ENCODE measurements around the gene ASB1. TPM values are rescaled to one million over a fixed set of nuclear protein-coding genes. Genes with fewer than 3 reads are reported as not detected.

ASB1 gene
- total RNA-seq, 1 donor, result 27.9 TPM

- no peak overlapping the region for H3K27ac ChIP-seq (ENCODE audit: low read depth, low read length)
- H3K79me2 ChIP-seq (ENCODE audit: insufficient read depth, low read length), result peaks cover 6% of the 10 kb centered on the region
- TF ChIP-seq CTCF (IDR thresholded peaks at IDR 0.05; ENCODE audit: extremely low read depth, low read depth, low read length), result no peak
- no peak overlapping the region for H2AFZ ChIP-seq (ENCODE audit: low read length)
- H3K4me2 ChIP-seq (ENCODE audit: insufficient read depth, low read length), result no peak overlapping the region
- H3K36me3 ChIP-seq (ENCODE audit: insufficient read depth, low read length), result no peaks in the 10 kb centered on the region
- no peaks in the 10 kb centered on the region for H3K27me3 ChIP-seq (ENCODE audit: insufficient read depth, low read length)
- no peaks in the 10 kb centered on the region for H4K20me1 ChIP-seq (ENCODE audit: insufficient read depth, low read length)
- no peak overlapping the region for H3K4me3 ChIP-seq (ENCODE audit: insufficient read depth, low read length)
- no peak for DNase-seq (ENCODE audit: insufficient read length, low spot score, missing footprints)
- H3K4me1 ChIP-seq (ENCODE audit: insufficient read depth, low read length), result peaks cover 39% of the 10 kb centered on the region
- no peaks in the 10 kb centered on the region for H3K9me3 ChIP-seq (ENCODE audit: low read depth, low read length)
These were observed 43.6 kb upstream of the ASB1 start for GRCh38 chr2:238383135-238383534.

- Histone ChIP-seq H3K4me2 (ENCODE audit: insufficient read depth, low read length) (no peak overlapping the region), H3K36me3 (ENCODE audit: insufficient read depth, low read length) (peaks cover 3% of the 10 kb centered on the region), H2AFZ (ENCODE audit: low read length) (no peak overlapping the region), H3K27me3 (ENCODE audit: insufficient read depth, low read length) (no peaks in the 10 kb centered on the region), H3K27ac (ENCODE audit: low read depth, low read length) (no peak overlapping the region), H3K9me3 (ENCODE audit: low read depth, low read length) (no peaks in the 10 kb centered on the region), H4K20me1 (ENCODE audit: insufficient read depth, low read length) (no peaks in the 10 kb centered on the region), H3K4me1 (ENCODE audit: insufficient read depth, low read length) (peaks cover 37% of the 10 kb centered on the region), H3K79me2 (ENCODE audit: insufficient read depth, low read length) (peaks cover 4% of the 10 kb centered on the region), H3K4me3 (ENCODE audit: insufficient read depth, low read length) (no peak overlapping the region)
- TF ChIP-seq CTCF (IDR thresholded peaks at IDR 0.05; ENCODE audit: extremely low read depth, low read depth, low read length), result no peak
- DNase-seq (ENCODE audit: insufficient read length, low spot score, missing footprints), result no peak
These were observed 42.9 kb upstream of the ASB1 start for GRCh38 chr2:238383743-238384380.

- no peak overlapping the region for H3K4me2 ChIP-seq (ENCODE audit: insufficient read depth, low read length)
- no peaks in the 10 kb centered on the region for H4K20me1 ChIP-seq (ENCODE audit: insufficient read depth, low read length)
- TF ChIP-seq CTCF (IDR thresholded peaks at IDR 0.05; ENCODE audit: extremely low read depth, low read depth, low read length), result no peak
- no peaks in the 10 kb centered on the region for H3K27me3 ChIP-seq (ENCODE audit: insufficient read depth, low read length)
- H3K9me3 ChIP-seq (ENCODE audit: low read depth, low read length), result no peaks in the 10 kb centered on the region
- no peak overlapping the region for H3K4me3 ChIP-seq (ENCODE audit: insufficient read depth, low read length)
- H2AFZ ChIP-seq (ENCODE audit: low read length), result no peak overlapping the region
- DNase-seq (ENCODE audit: insufficient read length, low spot score, missing footprints), result no peak
- peak overlapping the region; percentile 34 for H3K27ac ChIP-seq (ENCODE audit: low read depth, low read length)
- H3K4me1 ChIP-seq (ENCODE audit: insufficient read depth, low read length), result peaks cover 4% of the 10 kb centered on the region
- H3K79me2 ChIP-seq (ENCODE audit: insufficient read depth, low read length), result no peaks in the 10 kb centered on the region
- peaks cover 6% of the 10 kb centered on the region for H3K36me3 ChIP-seq (ENCODE audit: insufficient read depth, low read length)
These were observed 39.4 kb upstream of the ASB1 start for GRCh38 chr2:238387332-238387731.

GRCh38 chr2:238388794-238389193 is 37.9 kb upstream of the ASB1 start:
- Histone ChIP-seq H3K79me2 (ENCODE audit: insufficient read depth, low read length) (no peaks in the 10 kb centered on the region), H3K27ac (ENCODE audit: low read depth, low read length) (no peak overlapping the region), H3K4me3 (ENCODE audit: insufficient read depth, low read length) (no peak overlapping the region), H3K4me1 (ENCODE audit: insufficient read depth, low read length) (peaks cover 4% of the 10 kb centered on the region), H3K4me2 (ENCODE audit: insufficient read depth, low read length) (no peak overlapping the region), H4K20me1 (ENCODE audit: insufficient read depth, low read length) (no peaks in the 10 kb centered on the region), H3K9me3 (ENCODE audit: low read depth, low read length) (no peaks in the 10 kb centered on the region), H3K27me3 (ENCODE audit: insufficient read depth, low read length) (no peaks in the 10 kb centered on the region), H2AFZ (ENCODE audit: low read length) (no peak overlapping the region), H3K36me3 (ENCODE audit: insufficient read depth, low read length) (peaks cover 6% of the 10 kb centered on the region)
- no peak for TF ChIP-seq CTCF (IDR thresholded peaks at IDR 0.05; ENCODE audit: extremely low read depth, low read depth, low read length)
- DNase-seq (ENCODE audit: insufficient read length, low spot score, missing footprints), result no peak
